Transverse colon (tissue), 4 donors: ENCODE measurements around the gene PDE4B.

ENCODE experiments used
- POLR2A ChIP-seq: fragments of 450-650 bp; IDR thresholded peaks from one replicate; pipeline ENCODE4 v1.6.1; 2016; ENCODE audit warnings: antibody characterized with exemption, mild to moderate bottlenecking, moderate library complexity
- POLR2AphosphoS5 ChIP-seq, 3 donors: sonication (generic); formaldehyde crosslinking; IDR thresholded peaks; one replicate each; pipeline ENCODE4 v1.6.1; 2016; ENCODE audit warnings: antibody characterized with exemption in 3 of 3
- TF ChIP-seq, protein P1 (sequence below), 5 experiments: fragments of 200-600 bp in 3 of 5; fragments of 450-650 bp in 2 of 5; sonication (generic) in 3 of 5; IDR thresholded peaks; 1 replicate in 2 of 5; 2 replicates in 3 of 5; pipeline ENCODE4 v1.5.1; 2016 to 2017; ENCODE audit warnings: antibody characterized with exemption in 5 of 5, inconsistent platforms in 3 of 5, mild to moderate bottlenecking in 2 of 5, moderate library complexity in 1 of 5

DNA sequence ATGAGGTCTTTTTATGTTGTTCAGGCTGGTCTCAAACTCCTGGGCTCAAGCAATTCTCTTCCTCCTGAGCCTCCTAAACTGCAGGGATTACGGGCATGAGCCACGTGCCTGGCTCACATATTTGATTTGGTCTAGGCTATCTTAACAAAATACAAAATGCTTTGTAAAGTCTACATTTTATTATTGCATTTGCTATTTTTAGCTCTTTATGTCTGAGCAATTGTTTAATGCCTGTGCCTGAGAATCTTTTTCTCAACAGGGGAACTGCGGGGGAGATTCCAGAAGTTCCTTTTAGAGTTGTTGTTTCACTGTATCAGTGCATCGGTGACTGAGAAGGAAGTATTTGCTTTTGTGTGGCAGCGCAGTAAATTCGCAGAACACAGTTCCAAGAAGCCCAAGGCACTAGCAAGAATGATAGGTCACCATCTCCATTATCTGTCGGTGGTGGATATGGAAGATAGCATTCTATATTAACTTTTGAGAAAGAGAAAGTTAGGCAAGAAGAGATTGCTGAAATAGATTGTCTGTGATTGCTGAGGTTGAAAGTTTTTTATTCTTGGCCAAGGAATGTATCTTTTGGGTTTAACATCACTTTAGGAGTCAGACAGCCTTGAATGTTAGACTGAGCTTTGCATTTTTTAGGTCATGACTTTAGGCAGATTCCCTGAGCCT, 167.3 kb downstream of the PDE4B start:
- TF ChIP-seq, protein P1, sequence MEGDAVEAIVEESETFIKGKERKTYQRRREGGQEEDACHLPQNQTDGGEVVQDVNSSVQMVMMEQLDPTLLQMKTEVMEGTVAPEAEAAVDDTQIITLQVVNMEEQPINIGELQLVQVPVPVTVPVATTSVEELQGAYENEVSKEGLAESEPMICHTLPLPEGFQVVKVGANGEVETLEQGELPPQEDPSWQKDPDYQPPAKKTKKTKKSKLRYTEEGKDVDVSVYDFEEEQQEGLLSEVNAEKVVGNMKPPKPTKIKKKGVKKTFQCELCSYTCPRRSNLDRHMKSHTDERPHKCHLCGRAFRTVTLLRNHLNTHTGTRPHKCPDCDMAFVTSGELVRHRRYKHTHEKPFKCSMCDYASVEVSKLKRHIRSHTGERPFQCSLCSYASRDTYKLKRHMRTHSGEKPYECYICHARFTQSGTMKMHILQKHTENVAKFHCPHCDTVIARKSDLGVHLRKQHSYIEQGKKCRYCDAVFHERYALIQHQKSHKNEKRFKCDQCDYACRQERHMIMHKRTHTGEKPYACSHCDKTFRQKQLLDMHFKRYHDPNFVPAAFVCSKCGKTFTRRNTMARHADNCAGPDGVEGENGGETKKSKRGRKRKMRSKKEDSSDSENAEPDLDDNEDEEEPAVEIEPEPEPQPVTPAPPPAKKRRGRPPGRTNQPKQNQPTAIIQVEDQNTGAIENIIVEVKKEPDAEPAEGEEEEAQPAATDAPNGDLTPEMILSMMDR (IDR thresholded peaks at IDR 0.05) = no peak
- TF ChIP-seq POLR2AphosphoS5 (IDR thresholded peaks at IDR 0.05) (no peak), POLR2A (no peak)
